ENCODE data around the gene SON. TPM values are rescaled to one million over a fixed set of nuclear protein-coding genes. Genes with fewer than 3 reads are reported as not detected.

Gene SON
- total and polyA plus RNA-seq, 11 donors: 78.0 to 201 (median 130) TPM

DNA sequence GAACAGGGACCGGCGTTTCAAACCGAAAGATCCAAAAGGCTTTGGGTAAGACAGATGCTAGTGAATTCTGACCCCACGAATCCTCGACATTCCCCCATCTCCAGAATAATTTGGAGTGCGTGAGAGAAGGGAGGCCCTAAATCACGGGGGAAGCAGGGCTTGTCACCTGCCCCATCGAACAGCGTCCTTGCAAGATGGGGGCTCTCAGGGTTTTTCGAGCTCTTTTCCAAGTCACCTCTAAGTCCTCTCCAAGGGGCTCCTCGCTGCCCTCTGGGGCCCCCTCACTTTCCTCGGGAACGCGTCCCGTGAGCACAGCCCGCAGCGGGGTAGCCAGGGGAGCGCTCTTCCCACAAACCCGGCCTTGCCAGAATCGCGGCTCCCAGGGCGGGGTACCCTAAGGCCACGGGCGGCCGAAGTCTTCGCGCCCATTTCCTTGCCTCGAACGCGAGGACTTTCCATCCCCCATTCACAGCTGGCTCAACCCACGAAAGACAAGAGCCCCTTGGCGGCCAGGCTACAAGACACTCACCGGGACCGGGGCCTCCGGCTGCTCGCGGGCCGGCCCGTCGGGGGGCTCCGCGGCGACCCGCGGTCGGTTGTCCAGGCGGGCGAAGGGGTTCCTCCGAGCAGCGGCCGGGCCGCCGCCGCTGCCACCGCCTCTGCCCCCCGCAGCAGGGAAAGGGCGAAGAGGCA lies 45.1 kb downstream of the SON start:
- WGBS, 4 donors: 2 to 9% (median 3%) methylated on average over 14 to 57 of the region's 57 CpGs
- peak in 4 of 5 donors; percentile 29 to 50 (median 44) for DNase-seq
- Histone ChIP-seq H3K9me3 (no peaks in the 10 kb centered on the region), H3K36me3 (peaks cover 0 to 16% (median 3%) of the 10 kb centered on the region in 9 donors), H3K4me1 (peaks cover 0 to 21% (median 10%) of the 10 kb centered on the region in 12 donors), H3K27me3 (no peaks in the 10 kb centered on the region), H3K4me3 (peak overlapping the region; percentile 64 to 94 (median 84)), H3K27ac (peak overlapping the region; percentile 20 to 92 (median 86))
- intact Hi-C loops (cut with DNase I): loop anchor here in 4 of 10 donors (2.0 to 5.0 kb wide), 2 partner anchors 45 to 46 kb away; partner anchors contain the start of genes GART (in 4 of the 4) and SON (in 4 of the 4)
- ATAC-seq: peak in 2 of 4 donors; percentile 16 to 36
- TF ChIP-seq, protein P1, sequence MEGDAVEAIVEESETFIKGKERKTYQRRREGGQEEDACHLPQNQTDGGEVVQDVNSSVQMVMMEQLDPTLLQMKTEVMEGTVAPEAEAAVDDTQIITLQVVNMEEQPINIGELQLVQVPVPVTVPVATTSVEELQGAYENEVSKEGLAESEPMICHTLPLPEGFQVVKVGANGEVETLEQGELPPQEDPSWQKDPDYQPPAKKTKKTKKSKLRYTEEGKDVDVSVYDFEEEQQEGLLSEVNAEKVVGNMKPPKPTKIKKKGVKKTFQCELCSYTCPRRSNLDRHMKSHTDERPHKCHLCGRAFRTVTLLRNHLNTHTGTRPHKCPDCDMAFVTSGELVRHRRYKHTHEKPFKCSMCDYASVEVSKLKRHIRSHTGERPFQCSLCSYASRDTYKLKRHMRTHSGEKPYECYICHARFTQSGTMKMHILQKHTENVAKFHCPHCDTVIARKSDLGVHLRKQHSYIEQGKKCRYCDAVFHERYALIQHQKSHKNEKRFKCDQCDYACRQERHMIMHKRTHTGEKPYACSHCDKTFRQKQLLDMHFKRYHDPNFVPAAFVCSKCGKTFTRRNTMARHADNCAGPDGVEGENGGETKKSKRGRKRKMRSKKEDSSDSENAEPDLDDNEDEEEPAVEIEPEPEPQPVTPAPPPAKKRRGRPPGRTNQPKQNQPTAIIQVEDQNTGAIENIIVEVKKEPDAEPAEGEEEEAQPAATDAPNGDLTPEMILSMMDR (IDR thresholded peaks at IDR 0.05): peak in 1 of 12 donors; percentile 37
- no peak for TF ChIP-seq POLR2A (IDR thresholded peaks at IDR 0.05)

DNA sequence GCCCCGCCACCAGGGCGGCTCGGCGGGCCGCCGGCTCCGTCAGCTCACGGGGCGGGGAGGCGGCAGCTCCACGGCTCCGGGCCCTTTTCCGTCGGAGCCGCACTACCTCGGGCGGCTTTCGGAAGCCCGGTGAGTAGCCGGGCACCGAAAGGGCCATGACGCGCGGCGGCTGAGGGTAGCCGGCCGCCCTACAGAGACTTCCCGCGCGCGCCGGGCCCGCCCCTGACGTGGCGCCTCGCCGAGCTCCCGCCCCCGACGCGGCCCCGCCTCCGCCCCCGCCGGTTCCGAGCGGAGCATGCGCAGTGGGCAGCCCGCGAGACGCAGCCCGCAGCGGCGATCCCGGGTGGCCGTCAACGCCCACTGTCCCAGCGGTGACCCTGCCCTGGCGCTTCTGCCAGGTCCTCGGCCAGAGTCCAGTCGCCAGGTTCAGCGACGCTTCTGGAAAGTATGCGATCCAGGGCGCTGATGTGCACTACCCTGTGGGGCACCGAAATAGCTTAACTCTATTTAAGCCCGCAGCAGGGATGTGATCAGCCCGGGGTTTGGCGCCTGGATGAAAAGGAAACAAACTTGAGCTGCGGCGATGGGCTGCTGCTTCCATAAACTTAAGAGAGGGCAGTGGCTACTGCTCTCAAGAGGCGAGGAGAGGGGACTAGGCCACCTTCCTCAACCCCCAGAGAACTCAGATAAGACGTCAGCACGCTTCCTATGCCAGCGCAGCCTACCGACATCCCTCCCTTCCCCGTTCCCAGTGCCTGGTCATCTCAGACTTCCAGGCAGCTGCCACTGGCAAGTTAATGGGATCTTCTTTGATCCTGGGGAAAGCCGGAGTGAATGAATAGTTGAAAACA lies 45.9 kb downstream of the SON start, which contains the start of gene DONSON:
DONSON (minus strand) TSS at position 200 of the 851 bp plus-strand sequence; CDS start at position 157, 43 bp downstream.
- Histone ChIP-seq H3K27me3 (no peaks in the 10 kb centered on the region), H3K4me3 (peak within 1 kb of the TSS; percentile 64 to 94 (median 84)), H3K27ac (peak within 1 kb of the TSS; percentile 43 to 92 (median 86)), H3K36me3 (peaks cover 0 to 12% (median 6%) of the 10 kb centered on the region in 9 donors), H3K4me1 (peaks cover 0 to 21% (median 10%) of the 10 kb centered on the region in 12 donors), H3K9me3 (no peaks in the 10 kb centered on the region)
- ATAC-seq (peak; percentile 87 to 97 (median 96)), DNase-seq (peak; percentile 90 to 97 (median 92))
- TF ChIP-seq, protein P1 (IDR thresholded peaks at IDR 0.05): peak in 1 of 12 donors; percentile 21
- peak in 1 of 2 donors; percentile 77 for TF ChIP-seq POLR2A (IDR thresholded peaks at IDR 0.05)
- intact Hi-C loops (cut with DNase I): loop anchor here in 4 of 10 donors (2.0 to 5.0 kb wide), 2 partner anchors 46 kb away; partner anchors contain the start of genes GART (in 4 of the 4) and SON (in 4 of the 4)
- WGBS, 4 donors: 1% methylated on average over 13 to 78 of the region's 78 CpGs

DNA sequence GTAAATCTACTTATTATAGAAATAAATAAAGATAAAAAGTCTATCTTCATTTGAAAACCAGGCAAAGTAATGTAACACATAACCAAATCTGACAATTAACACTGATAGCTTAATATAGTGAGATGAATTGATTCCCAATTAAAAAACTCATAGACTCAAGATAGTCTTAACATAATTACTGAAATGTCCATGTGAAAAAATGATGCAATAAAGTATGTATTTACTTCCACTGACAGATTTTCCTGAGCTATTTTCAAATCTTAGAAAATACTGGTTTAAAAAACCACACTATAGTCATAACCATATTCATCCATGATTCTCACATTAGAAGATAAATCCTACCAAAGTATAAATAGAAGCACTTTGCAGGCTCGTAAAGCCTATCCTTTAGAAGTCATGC lies 55.2 kb downstream of the SON start:
- no peaks in the 10 kb centered on the region for H3K9me3 ChIP-seq
- ATAC-seq: no peak

DNA sequence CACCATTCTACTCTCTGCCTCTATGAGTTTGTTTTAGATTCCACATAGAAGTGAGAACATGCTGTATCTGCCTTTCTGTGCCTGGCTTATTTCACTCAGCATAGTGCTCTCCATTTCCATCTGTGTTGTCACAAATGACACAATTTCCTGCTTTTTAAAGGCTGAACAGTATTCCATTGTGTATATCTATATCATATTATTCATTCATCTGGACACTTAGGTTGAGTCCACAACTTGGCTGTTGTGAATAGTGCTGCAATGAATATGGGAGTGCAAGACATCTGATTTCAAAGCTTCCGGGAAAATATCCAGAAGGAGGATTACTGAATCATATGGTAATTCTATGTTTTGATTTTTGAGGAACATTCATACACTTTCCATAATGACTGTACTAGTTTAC lies 65.7 kb downstream of the SON start:
- DNase-seq (no peak), ATAC-seq (no peak)
- H3K27ac ChIP-seq: no peak overlapping the region
- TF ChIP-seq POLR2A (IDR thresholded peaks at IDR 0.05): no peak
- TF ChIP-seq, protein P1 (IDR thresholded peaks at IDR 0.05): no peak
- H3K9me3 ChIP-seq: no peaks in the 10 kb centered on the region
- intact Hi-C loops (cut with DNase I): loop anchor here in 2 of 10 donors (10.0 kb wide), 2 partner anchors 404 to 774 kb away; no protein-coding TSS in a partner anchor
- no peak overlapping the region for H3K4me3 ChIP-seq
- 64 to 79% (median 75%) methylated on average over 1 of the region's 1 CpG for WGBS, 4 donors
- peaks cover 0 to 81% (median 54%) of the 10 kb centered on the region in 9 donors for H3K36me3 ChIP-seq
- H3K27me3 ChIP-seq: no peaks in the 10 kb centered on the region
- no peaks in the 10 kb centered on the region for H3K4me1 ChIP-seq

More for the DNA sequence above, 55.2 kb downstream of the SON start:
- DNase-seq: no peak
- TF ChIP-seq POLR2A (IDR thresholded peaks at IDR 0.05): no peak
- H3K27me3 ChIP-seq: no peaks in the 10 kb centered on the region
- peaks cover 0 to 98% (median 84%) of the 10 kb centered on the region in 9 donors for H3K36me3 ChIP-seq
- intact Hi-C loops (cut with DNase I): loop anchor here in 1 of 10 donors (10.0 kb wide), 1 partner anchor 53 kb away; the partner anchor contains the start of genes GART and SON
- H3K4me3 ChIP-seq: no peak overlapping the region
- WGBS, 4 donors: 48 to 63% (median 52%) methylated on average over 1 of the region's 1 CpG
- no peak overlapping the region for H3K27ac ChIP-seq
- no peaks in the 10 kb centered on the region for H3K4me1 ChIP-seq

Data from heart left ventricle (tissue), 16 donors.